Mononuclear cell (primary cell): ENCODE results near the gene TRIM3. TPM values are rescaled to one million over a fixed set of nuclear protein-coding genes. Genes with fewer than 3 reads are reported as not detected.

Experiments used
- H3K27me3 ChIP-seq: 2 replicates; pipeline ENCODE4 v1.6.0; 2011; ENCODE audit warnings: low read length, control low read depth; ENCODE audit not compliant: insufficient read depth
- H3K4me1 ChIP-seq: 2 replicates; pipeline ENCODE4 v1.5.1; 2011; ENCODE audit warnings: mild to moderate bottlenecking, low read length, control low read depth; ENCODE audit not compliant: insufficient read depth
- H3K4me3 ChIP-seq: 2 replicates; pipeline ENCODE4 v1.5.1; 2011; ENCODE audit warnings: mild to moderate bottlenecking, low read length, moderate library complexity
- H3K9me3 ChIP-seq: 2 replicates; pipeline ENCODE4 v1.5.1; 2011; ENCODE audit warnings: low read depth, mild to moderate bottlenecking, control low read depth, low read length
- total RNA-seq: library from RNA; depleted of rRNA; stranded (reverse); fragments of >200 nt; gene quantifications from one replicate; pipeline ENCODE4 v1.2.3, GENCODE V29; 2012

The TRIM3 gene
- total RNA-seq, 1 donor: 12.1 TPM

DNA sequence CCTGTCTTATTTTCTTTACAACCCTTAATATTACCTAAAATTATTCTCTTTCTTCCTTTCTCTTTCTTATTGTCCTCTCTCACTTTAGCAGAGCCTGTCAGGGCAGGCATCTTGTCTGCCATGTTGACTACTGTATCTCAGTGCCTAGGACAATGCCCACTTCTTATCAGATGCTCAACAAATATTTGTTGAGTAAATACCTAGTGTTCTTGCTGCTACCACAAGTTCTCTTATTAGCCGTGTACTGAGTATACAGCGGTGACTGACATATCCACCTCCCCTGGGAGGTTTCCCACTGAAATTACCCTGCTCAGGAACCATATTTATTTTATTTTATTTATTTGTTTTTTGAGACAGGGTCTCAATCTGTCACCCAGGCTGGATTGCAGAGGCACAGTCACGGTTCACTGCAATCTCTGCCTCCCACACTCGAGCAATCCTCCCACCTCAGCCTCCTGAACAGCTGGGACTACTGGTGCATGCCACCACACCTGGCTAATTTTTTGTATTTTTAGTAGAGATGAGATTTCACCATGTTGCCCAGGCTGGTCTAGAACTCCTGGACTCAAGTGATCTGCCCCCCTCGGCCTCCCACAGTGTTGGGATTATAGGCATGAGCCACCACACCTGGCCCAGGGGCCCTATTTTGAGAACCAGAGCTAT lies 39.6 kb downstream of the TRIM3 start:
- Histone ChIP-seq H3K9me3 (no peaks in the 10 kb centered on the region), H3K27me3 (no peaks in the 10 kb centered on the region), H3K4me1 (peaks cover 19% of the 10 kb centered on the region), H3K4me3 (no peak overlapping the region)

DNA sequence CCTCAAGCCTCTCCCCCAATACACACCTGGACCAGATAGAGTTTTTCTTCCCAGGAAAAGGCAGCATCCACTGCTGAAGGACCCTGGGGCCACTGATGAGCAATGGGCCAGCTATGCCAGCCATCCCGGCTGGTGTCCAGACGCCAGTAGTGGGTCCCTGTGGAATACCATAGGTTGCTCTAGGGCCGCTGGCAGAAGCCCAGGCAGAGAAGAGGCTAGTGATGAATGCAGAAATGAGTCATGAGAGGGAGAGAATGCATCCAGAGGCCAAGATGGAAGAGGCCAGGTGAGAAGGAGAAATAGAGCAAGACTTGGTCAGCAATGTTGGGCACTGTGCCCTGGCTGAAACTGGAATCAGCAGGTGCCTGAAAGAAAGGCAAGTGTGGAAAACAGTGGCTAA lies 41.9 kb downstream of the TRIM3 start:
- no peak overlapping the region for H3K4me3 ChIP-seq
- no peaks in the 10 kb centered on the region for H3K27me3 ChIP-seq
- no peaks in the 10 kb centered on the region for H3K4me1 ChIP-seq
- H3K9me3 ChIP-seq: no peaks in the 10 kb centered on the region

DNA sequence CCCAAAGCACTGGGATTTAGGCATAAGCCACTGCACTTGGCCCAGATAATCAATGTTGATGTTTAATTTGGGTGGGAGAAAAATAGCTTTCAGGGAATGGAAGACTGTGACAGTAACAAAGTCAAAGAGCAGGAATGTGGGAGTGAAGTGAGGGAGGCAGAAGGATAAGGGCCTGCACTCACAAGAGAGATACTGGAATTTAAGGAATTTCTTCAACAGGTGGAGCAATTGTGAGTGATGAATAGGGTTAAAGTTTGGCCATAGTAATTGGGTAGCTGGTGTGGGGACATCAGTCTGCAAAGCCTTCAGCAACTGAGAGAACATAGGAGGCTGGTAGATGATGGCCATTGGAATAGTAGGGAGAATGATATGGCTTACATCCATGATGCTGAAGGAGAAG lies 46.2 kb downstream of the TRIM3 start:
- H3K4me3 ChIP-seq: no peak overlapping the region
- no peaks in the 10 kb centered on the region for H3K9me3 ChIP-seq
- no peaks in the 10 kb centered on the region for H3K4me1 ChIP-seq
- H3K27me3 ChIP-seq: peaks cover 17% of the 10 kb centered on the region

DNA sequence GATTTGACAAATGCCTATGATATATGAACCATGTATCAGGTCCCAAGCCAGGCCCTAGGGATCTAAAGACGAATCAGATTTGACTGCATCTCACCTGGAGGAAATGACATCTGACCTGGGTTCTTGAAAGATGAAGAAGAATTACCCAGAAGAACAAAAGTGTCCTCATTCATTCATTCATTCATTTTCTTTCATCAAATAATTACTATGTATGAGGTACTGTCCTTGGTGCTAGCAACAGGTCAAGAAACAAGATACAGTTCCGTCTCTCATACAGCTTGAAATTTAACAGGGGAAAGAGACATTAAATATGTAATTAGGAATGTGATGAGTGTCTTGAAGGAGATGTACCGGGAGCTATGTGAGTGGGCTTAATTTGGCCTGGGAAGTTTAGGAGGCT lies 53.1 kb downstream of the TRIM3 start:
- no peak overlapping the region for H3K4me3 ChIP-seq
- H3K27me3 ChIP-seq: peaks cover 46% of the 10 kb centered on the region
- no peaks in the 10 kb centered on the region for H3K9me3 ChIP-seq

DNA sequence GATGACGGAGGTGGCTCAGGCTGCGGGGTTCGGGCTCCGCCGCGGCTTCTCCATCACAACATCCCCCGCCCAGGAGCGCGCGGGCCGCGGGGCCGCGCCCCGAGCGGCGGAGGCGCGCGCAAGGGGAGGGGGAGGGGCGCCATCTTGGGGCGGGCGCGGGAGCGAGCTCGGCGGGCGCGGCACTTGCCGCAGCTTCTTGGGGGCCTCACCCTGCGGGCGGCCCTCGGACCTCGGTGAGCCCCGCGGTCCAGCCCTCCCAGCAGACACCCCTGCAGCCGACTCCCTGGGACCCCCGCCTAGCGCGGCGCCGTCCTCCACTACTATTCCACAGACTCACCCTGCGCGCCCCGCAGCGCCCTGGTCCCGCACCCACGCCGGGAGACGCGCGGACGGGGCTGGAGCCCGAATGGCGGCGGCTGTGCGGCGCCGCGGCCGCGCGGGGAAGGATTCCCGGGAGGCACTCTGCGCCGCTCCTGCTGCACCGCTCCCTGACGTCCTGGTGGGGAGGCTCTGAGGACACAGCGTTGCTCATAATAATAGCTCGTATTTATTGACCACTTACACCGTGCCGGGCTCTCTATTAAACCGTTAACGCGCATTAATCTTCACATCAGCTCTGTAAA lies 54.6 kb downstream of the TRIM3 start, which contains the start of gene APBB1:
APBB1 (minus strand) TSS at position 86 of the 623 bp plus-strand sequence. CDS start 7,747 bp downstream, outside the sequence.
- peaks cover 33% of the 10 kb centered on the region for H3K4me1 ChIP-seq
- H3K9me3 ChIP-seq: no peaks in the 10 kb centered on the region
- peak within 1 kb of the TSS; percentile 70 for H3K4me3 ChIP-seq
- H3K27me3 ChIP-seq: peaks cover 43% of the 10 kb centered on the region

More for the DNA sequence above, 53.1 kb downstream of the TRIM3 start:
- peaks cover 17% of the 10 kb centered on the region for H3K4me1 ChIP-seq

DNA sequence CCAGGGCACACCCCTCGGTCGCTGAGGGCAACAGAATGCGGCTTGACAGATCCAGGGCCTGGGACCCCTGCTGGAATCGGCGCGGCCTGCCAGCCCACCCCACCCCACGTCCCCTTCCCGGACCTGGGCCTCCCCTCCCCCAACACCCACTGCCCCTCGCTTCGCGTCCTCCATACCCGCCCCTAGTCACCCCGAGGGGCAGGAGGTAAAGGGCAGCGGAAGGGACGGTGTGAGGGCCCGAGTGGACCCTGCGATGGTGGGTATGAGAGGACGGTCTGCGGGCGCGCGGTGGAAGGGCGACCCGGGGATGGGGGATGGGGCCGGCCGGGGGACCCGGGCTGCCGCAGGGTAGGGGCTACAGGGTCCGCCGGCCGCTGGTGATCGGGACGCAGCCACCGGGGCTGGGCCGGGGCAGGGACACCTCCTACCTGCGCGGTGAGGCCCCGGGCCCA lies 55.2 kb downstream of the TRIM3 start:
- peak overlapping the region; percentile 70 for H3K4me3 ChIP-seq
- H3K9me3 ChIP-seq: no peaks in the 10 kb centered on the region
- H3K4me1 ChIP-seq: peaks cover 35% of the 10 kb centered on the region
- peaks cover 37% of the 10 kb centered on the region for H3K27me3 ChIP-seq

DNA sequence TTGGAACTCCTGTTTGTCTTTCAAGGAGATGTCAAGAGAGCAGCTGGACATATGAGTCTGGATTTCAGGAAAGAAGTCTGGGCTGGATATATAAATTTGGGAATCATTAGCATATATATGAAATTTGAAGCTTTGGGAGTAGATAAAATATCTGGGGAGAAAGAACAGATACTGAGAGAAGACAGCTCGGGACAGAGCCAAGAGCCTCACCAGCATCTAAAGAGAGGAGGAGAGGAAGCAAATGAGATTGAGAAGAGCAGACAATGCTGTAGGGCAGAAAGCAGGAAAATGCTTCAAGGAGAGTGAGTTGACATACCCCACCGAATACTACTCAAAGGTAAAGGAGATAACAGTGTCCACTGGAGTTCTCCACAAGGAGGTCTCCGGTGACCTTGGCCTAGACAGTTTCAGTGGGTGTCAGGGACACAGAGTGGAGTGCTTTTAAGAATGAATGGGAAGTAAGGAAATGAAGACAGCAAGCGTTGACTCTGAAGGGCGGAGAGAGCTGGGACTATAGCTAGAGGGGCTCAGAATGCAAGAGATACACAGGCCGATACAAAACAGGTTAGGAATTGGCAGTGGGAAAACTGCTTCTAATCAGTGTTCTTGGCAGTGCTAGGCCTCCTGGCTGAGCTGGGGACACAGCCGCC lies 55.7 kb downstream of the TRIM3 start:
- H3K9me3 ChIP-seq: no peaks in the 10 kb centered on the region
- peaks cover 34% of the 10 kb centered on the region for H3K27me3 ChIP-seq
- peaks cover 35% of the 10 kb centered on the region for H3K4me1 ChIP-seq
- peak overlapping the region; percentile 70 for H3K4me3 ChIP-seq

DNA sequence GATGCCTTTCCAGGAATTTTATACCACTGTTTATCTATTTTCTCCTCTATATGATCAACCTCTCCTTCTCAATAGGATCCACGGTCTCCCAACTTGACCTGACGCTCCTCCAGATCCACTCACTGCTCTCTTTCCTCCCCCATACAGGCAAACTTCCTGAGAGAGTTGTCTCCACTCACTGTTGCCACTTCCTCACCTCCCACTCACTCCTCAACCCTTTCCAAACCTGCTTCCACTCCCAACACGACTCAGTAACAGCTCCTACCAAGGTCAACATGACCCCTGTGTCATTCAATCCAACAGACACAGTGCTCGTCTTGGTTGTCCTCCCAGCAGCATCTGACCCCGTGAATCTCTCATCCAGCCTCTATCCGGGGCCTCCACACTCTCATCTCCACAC lies 57.9 kb downstream of the TRIM3 start:
- no peak overlapping the region for H3K4me3 ChIP-seq
- peaks cover 35% of the 10 kb centered on the region for H3K4me1 ChIP-seq
- H3K27me3 ChIP-seq: peaks cover 19% of the 10 kb centered on the region
- H3K9me3 ChIP-seq: no peaks in the 10 kb centered on the region

DNA sequence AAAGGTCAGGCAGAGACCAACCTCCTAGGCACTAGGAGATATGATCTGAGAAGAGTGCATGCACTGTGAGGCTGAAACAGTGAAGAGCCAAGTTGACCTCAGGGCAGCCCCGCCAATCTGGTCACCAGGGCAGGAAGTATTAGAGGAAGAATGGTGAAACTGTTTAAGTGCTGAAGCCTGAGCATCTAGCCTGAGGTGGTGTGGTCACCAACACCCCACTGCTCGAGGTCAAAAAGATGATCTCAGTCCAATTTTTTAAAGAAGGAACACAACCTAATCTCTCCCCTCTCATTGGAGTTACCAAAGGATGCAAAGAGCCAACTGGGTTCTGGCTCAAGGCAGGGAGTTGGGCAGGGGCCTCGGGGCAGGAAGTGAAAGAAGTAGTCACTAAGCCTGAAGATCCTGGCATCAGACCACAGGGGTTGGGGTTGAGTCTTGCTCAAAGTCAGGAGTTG lies 58.8 kb downstream of the TRIM3 start:
- Histone ChIP-seq H3K4me1 (peaks cover 33% of the 10 kb centered on the region), H3K4me3 (no peak overlapping the region), H3K9me3 (no peaks in the 10 kb centered on the region), H3K27me3 (peaks cover 10% of the 10 kb centered on the region)

DNA sequence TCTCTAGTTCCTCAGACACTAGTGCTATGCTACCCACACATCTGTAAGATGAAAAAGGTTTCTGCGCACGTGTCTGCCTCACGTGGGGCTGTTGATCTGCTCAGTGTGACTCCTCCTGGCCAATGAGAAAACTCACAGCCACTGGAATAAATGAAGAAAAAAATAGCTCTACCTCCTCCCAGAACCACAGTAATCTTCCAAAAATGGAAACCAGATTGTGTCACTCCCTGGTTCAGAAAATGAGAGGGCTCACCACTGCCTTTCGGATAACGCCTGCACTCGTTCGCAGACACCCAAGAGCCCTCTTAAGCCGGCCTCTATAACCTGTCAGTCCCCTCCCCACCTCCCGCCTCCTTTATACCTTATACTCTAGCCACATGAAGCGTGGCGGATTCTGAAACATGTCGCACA lies 59.9 kb downstream of the TRIM3 start:
- Histone ChIP-seq H3K4me3 (no peak overlapping the region), H3K9me3 (no peaks in the 10 kb centered on the region), H3K27me3 (peaks cover 4% of the 10 kb centered on the region), H3K4me1 (peaks cover 27% of the 10 kb centered on the region)

DNA sequence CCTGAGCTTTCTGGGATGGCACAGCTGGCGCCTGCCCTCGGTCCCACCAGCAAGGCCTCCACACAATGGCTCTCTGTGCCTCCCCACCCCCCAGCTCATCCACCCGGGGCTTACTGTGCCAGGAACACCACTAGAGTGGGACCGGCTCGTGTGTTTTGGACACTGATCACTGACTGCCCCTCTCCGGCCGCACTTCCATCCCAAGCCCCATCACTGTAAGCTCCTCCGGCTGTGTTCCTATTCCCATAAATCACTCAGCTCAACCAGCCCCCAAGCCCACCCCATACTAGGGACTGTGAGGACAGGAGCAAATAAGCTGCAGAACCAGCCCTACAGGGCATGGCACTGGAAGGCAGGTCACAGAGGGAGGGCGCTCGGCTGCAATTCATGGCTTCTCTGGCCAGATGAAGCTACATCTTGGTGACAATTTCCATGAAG lies 62.1 kb downstream of the TRIM3 start:
- Histone ChIP-seq H3K4me1 (peaks cover 22% of the 10 kb centered on the region), H3K4me3 (no peak overlapping the region), H3K27me3 (no peaks in the 10 kb centered on the region), H3K9me3 (no peaks in the 10 kb centered on the region)

DNA sequence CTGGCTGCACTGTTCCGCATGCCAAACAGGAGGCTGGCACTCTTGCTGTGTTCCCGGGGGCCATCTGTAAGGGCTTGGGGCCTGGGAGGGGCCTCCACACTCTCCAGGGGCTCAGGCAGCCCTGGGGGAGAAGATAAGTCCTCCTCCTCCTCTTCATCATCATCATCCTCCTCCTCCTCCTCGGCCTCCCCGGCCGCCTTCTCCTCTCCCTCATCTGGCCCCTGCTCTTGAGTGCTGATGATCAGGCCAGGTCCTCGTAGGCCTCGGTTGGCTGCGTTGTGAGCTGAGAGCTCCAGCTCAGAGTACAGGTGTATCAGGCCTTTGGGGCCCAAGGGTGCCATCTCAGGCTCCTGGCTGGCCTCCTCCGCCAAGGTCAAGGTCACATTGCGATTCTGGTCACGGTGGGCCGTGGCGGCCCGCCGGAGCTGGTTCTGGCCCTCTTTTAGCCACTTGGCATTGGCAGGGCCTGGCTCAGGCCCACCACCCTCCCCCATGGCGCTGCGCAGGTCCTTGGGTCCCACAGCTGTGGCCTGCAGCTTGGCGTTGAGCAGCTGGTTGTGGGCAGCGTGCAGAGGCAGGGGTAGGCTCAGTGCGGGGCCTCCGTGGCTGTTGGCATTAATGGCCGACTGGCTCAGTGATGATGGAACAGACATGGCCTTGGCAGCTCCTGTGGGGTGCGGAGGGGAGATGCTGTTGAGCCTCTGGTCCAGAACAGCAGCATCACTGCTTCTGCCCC lies 62.9 kb downstream of the TRIM3 start:
- Histone ChIP-seq H3K9me3 (no peaks in the 10 kb centered on the region), H3K27me3 (no peaks in the 10 kb centered on the region), H3K4me1 (peaks cover 20% of the 10 kb centered on the region), H3K4me3 (no peak overlapping the region)

DNA sequence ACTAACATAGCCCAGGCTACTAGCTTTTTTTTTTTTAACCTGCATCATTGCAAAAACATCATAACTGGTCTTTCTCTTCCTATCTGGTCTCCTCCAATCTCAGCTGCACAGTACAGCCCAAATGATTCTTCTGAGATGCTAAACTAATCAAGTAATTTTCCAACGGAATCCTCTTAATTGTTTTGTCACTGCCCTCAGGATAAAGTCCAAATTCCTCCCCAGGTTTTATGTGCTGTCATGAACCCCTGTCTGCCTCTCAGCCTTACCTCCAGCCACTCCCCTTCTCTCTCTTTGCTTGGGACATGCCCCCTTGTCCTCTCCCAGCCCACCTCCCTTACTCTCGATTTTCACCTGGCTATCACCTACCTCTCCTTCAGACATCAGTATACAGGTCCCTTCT lies 67.4 kb downstream of the TRIM3 start:
- H3K4me3 ChIP-seq: no peak overlapping the region
- H3K27me3 ChIP-seq: no peaks in the 10 kb centered on the region
- H3K4me1 ChIP-seq: peaks cover 42% of the 10 kb centered on the region
- no peaks in the 10 kb centered on the region for H3K9me3 ChIP-seq

DNA sequence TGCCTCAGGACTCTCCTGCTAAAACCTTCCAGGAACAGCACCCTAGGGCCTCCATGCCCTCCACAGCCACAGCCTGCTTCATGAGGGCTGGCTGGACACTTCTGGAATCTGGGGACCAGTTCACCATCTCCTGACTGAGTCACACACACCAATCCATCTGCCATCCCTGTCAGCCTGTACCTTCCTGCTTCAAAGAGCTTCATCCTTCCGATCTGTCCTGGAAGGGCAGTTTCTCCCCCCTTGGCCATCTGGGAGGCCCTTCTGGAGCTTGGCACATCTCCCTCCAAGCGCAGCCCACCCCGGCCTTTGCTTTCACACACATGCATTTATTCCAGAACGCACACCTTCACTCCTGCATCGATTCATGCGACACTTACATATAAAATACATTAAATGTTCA lies 67.9 kb downstream of the TRIM3 start:
- Histone ChIP-seq H3K27me3 (no peaks in the 10 kb centered on the region), H3K9me3 (no peaks in the 10 kb centered on the region), H3K4me1 (peaks cover 48% of the 10 kb centered on the region), H3K4me3 (no peak overlapping the region)
